GM19240 (cell line): ENCODE data around the gene PRKAG2.

ENCODE experiments used
- DNase-seq: peaks from one replicate; pipeline ENCODE4 v3.0.0; 2011; ENCODE audit warnings: low spot score; ENCODE audit not compliant: insufficient read length

The PRKAG2 gene

DNA sequence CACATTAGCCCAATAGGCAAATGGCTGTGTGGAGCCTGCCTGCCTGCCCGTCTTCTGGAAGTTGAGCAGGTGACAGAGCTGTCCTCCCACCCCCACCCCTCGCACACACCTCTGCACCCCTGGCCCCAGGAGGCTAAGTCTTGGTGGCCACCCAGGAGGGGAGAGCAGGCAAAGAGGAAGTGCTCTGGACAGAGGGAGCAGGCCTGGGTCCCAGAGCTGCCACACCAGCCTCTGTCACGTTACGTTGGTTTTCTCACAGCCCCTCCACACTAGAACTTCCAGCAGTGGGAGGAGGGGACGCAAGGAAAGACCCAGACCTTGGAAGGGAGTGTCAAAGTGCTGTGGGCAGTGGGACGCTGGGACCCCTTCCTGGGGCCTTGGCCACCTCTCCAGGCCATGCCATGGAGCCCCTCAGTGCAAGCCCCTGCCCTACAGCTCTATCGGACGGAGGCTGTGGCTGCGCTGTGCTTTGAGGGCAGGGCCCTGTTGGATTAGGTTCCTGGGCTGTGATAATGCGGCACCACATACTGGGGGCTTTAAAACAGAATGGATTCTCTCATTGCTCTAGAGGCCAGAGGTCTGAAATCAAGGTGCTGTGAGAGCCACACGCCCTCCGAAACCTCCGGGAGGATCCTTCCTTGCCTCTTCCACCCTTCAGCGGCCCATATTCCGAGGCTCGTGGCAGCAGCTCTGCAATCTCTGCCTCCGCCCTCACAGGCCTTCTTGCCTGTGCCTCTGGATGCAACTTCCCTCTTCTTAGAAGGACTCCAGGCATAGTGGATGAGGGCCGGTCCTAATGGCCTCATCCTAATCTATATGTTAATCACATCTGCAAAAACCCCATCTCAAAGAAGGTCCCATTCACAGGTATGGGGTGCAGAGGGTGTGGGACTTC is 9.9 kb downstream of the PRKAG2 start:
- DNase-seq, result no peak

DNA sequence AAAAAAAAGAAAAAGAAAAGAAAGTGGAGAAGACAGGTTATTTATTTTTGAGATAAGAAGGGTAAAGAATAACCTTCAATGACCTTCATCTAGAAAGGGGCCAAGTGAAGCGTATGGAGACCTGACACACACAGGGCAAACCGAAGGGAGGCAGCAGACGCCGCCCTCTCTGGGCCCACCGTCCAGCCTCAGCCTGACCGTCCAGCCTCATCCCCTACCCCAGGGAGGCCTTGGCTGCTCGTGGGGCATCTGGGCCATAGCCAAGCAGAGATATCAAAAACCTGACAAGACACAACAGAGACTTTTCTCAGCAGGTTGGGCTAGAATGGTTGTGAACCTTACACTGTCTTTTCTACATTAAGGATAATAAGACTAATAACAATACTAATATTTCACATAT is 10.9 kb downstream of the PRKAG2 start:
- DNase-seq, result no peak

- DNase-seq, result no peak
Observed at GRCh38 chr7:151865070-151865670, 11.7 kb downstream of the PRKAG2 start.

- no peak for DNase-seq
Observed at GRCh38 chr7:151864561-151864960, 12.4 kb downstream of the PRKAG2 start.

DNA sequence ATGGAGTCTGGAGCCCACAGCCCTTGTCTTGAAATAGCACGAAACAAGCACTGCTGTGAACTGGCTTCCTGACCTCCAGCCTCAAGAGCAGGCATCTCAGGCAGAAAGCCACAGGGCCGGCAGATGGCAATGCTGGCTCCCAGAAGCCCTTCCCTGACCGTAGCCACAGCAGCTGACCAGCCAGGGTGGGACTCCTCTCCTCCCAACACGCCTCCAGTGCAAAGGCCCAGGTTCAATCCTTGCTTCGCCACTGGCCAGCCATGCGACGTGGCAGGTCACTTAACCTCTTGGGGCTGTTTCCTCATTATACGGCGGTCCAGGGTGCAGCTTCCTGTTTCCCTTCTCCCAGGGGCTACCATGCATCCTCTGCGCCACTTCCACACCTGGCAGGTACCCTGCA is 12.8 kb downstream of the PRKAG2 start:
- DNase-seq, result no peak

GRCh38 chr7:151863386-151864079 is 13.4 kb downstream of the PRKAG2 start:
- no peak for DNase-seq

DNA sequence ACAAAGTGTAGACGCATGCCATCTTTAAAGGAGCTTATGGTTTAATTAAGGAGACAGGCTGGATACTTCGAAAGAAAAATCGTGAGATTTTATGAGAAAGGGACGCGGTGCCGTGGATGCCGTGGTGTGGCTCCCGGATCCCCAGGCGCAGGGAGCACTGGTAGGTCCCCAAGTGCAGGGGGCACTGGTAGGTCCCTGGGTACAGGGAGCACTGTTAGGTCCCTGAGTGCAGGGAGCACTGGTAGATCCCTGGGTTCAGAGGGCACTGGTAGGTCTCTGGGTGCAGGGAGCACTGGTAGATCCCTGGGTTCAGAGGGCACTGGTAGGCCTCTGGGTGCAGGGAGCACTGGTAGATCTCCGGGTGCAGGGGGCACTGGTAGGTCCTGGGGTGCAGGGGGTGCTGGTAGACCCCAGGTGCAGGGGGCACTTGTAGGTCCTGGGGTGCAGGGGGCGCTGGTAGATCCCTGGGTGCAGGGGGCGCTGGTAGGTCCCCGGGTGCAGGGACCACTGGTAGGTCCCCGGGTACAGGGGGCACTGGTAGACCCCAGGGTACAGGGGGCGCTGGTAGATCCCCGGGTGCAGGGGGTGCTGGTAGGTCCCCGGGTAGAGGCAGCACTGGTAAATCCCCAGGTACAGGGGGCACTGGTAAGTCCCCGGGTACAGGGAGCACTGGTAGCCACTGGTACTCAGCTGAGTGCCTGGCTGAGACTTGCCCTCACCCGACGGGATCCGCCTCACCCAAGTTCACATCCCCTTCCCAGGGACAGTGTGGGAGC is 14.1 kb downstream of the PRKAG2 start:
- DNase-seq, result no peak

GRCh38 chr7:151861881-151862280 is 15.0 kb downstream of the PRKAG2 start:
- no peak for DNase-seq

- DNase-seq, result no peak
Observed at GRCh38 chr7:151860771-151861170, 16.1 kb downstream of the PRKAG2 start.

DNA sequence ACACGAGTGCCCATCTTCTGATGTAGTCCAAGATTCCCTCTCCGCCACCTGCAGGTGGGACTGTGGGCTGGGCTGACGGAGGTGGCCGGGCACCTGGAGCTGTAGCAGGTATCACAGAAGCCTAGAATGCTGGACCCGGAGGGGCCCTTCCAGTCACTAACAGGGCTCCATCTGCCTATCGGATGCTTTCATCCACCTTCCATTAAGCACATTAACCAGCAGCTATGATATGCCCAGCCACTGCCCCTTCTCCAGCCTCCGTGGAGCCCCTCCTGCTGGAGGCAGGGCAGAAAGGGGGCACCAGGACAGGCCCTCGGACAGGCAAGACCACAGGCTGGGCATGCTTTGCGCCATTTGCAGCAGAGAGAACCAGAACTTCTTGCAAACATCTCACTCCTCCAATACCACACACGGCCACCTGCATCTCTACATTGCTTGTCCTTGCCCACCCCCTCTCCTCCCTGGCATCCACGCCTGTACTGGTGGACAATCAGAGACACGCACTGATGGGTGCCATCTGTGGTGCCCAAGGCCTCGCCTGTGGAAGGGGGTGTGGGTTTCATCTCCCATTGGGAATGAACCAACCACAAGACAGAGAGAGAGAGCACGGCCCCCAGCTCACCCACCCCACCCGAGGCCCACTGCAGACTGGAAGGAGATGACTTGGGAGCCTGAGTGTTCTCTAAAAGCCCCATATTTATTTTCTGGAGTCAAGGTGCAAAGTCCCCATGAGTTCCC is 16.8 kb downstream of the PRKAG2 start:
- DNase-seq, result no peak

- DNase-seq, result no peak
Observed at GRCh38 chr7:151859111-151859947, 17.6 kb downstream of the PRKAG2 start.

- DNase-seq, result no peak
Observed at GRCh38 chr7:151858456-151858855, 18.5 kb downstream of the PRKAG2 start.

DNA sequence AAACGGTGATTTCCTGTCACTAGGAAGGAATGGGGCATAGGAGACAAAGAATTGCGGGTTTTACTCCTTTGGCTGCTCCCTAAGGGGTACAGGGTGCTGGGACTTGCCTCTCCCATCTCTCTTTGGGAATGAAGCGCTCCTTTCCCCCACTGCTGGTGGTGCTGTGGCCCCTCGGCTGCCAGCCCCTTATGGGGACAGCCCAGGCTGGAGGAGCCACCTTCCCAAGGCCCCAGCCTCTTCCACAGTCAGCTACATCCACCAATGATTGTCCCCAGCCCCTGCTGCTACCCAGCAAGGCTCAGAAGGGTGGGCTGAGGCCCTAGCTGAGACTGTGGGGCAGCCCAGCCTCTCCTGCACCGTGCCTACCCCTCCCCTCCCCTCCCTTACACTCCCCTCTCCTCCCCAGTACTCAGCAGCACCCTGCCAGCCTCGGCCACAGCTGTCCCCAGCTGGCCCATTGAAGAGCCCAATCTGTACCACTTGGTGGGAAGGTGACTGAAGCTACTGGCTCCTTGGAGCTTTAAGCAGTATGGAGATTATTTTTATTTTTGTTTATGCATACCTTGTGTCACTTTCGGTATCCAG is 19.0 kb downstream of the PRKAG2 start:
- DNase-seq, result no peak

GRCh38 chr7:151857412-151857811 is 19.5 kb downstream of the PRKAG2 start:
- no peak for DNase-seq

DNA sequence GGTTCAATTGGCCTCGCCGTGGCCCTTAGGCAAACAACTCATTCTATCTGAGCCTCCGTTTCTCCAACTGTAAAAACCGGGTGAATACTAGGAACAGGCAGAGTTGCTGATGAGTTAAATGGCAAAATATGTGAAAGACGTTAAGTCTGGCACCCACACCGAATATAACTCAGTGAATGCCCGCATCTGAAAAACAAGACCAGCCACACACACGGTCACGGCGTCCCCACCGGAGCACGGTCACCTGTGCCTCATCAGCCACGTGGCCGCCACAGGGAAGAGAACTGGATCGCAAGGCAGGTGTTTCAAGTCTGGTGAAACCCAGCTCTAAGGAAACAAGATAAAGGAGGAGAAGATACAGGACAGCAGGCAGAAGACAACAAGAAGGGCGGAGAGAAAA is 20.4 kb downstream of the PRKAG2 start:
- DNase-seq, result no peak

DNA sequence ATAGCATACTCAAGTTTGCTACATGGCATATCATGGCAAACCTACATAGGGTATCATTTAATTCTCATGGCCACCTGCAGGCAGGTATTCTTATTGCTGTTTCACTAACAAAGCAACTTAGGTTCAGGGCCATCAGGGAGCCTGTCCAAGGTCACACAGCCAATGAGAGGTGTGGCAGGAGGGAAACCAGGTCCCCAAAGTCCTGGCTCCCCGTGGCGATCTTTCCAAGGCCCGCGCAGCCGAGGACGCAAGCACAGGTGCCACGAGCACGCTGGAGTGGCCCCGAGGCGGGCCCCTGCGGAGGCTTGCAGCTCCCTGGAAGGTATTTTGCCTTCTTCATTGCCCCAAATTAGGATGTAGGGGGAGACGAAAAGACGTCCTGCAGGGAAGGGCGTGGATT is 20.8 kb downstream of the PRKAG2 start:
- no peak for DNase-seq

GRCh38 chr7:151854720-151855071 is 22.2 kb downstream of the PRKAG2 start:
- DNase-seq, result no peak

- no peak for DNase-seq
Observed at GRCh38 chr7:151853896-151854719, 22.8 kb downstream of the PRKAG2 start.
